Measurements from ENCODE around the gene GINM1. TPM values are rescaled to one million over a fixed set of nuclear protein-coding genes. Genes with fewer than 3 reads are reported as not detected.

The GINM1 gene
- total and polyA plus RNA-seq, 9 of the 15 experiments (the other 6 are each of a cell fraction or from before 2014, with no cell fraction given): 5.0 to 19.3 (median 14.2) TPM

- H3K36me3 ChIP-seq (ENCODE audit: control insufficient read depth, insufficient read depth, low read length): no peaks in the 10 kb centered on the region
- peaks cover 8 to 11% of the 10 kb centered on the region in 2 experiments; a peak in 3 of 5 replicates for H3K27me3 ChIP-seq (ENCODE audit: control insufficient read depth in 2 of 2, insufficient read depth in 2 of 2, low read length in 2 of 2)
- intact Hi-C loops (cut with micrococcal nuclease): no loop called here
- H3K4me3 ChIP-seq: no peak overlapping the region
- H3K9me3 ChIP-seq (replicated peaks; ENCODE audit: control insufficient read depth, insufficient read depth, low read depth, low read length): no peaks in the 10 kb centered on the region
- H3K79me2 ChIP-seq (ENCODE audit: control insufficient read depth, insufficient read depth, low read length): no peaks in the 10 kb centered on the region
- no peak for ATAC-seq
- POLR2A ChIA-PET: no interaction called here
- CTCF ChIA-PET (ENCODE audit: low intra/inter-chr PET ratio): no interaction called here
- DNase-seq (ENCODE audit: extremely low read depth in 1 of 4, low spot score in 3 of 4): no peak
- no peaks in the 10 kb centered on the region for H3K4me1 ChIP-seq (replicated peaks in 1 of 2; ENCODE audit: control insufficient read depth in 2 of 2, insufficient read depth in 2 of 2, low read length in 2 of 2)
- H3K9me1 ChIP-seq (ENCODE audit: control insufficient read depth, insufficient read depth, low read length): no peaks in the 10 kb centered on the region
- no peaks in the 10 kb centered on the region for H4K20me1 ChIP-seq (replicated peaks; ENCODE audit: control insufficient read depth, insufficient read depth, low read length)
- no peak overlapping the region for H3K9ac ChIP-seq (ENCODE audit: insufficient read depth in 1 of 2, low read depth in 2 of 2, low read length in 2 of 2)
- H2AFZ ChIP-seq (ENCODE audit: low read depth, low read length): no peak overlapping the region
- H3K27ac ChIP-seq (ENCODE audit: extremely low read depth, low read depth, low read length): no peak overlapping the region
- no peak overlapping the region for H3K4me2 ChIP-seq (ENCODE audit: insufficient read depth, low read length)
- in situ Hi-C loops (cut with MboI): no loop called here
- no TSS peak for BruUV-seq (replicated peaks)
- FAIRE-seq: no peak
- TF ChIP-seq PTTG1 (tag; IDR thresholded peaks at IDR 0.05; ENCODE audit: low read depth): no peak
- TF ChIP-seq, protein P1, sequence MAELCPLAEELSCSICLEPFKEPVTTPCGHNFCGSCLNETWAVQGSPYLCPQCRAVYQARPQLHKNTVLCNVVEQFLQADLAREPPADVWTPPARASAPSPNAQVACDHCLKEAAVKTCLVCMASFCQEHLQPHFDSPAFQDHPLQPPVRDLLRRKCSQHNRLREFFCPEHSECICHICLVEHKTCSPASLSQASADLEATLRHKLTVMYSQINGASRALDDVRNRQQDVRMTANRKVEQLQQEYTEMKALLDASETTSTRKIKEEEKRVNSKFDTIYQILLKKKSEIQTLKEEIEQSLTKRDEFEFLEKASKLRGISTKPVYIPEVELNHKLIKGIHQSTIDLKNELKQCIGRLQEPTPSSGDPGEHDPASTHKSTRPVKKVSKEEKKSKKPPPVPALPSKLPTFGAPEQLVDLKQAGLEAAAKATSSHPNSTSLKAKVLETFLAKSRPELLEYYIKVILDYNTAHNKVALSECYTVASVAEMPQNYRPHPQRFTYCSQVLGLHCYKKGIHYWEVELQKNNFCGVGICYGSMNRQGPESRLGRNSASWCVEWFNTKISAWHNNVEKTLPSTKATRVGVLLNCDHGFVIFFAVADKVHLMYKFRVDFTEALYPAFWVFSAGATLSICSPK (IDR thresholded peaks at IDR 0.05; ENCODE audit: borderline replicate concordance): no peak
- TF ChIP-seq ZFX (CRISPR knock-in tag; IDR thresholded peaks at IDR 0.05): no peak
- TF ChIP-seq HDAC8 (tag; IDR thresholded peaks at IDR 0.05): no peak
- no peak for TF ChIP-seq CCNT2 (IDR thresholded peaks at IDR 0.05; ENCODE audit: borderline replicate concordance, extremely low read depth, insufficient read length, low read depth, low read length)
- TF ChIP-seq, protein P2, sequence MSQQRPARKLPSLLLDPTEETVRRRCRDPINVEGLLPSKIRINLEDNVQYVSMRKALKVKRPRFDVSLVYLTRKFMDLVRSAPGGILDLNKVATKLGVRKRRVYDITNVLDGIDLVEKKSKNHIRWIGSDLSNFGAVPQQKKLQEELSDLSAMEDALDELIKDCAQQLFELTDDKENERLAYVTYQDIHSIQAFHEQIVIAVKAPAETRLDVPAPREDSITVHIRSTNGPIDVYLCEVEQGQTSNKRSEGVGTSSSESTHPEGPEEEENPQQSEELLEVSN (IDR thresholded peaks at IDR 0.05; ENCODE audit: borderline replicate concordance in 1 of 2, extremely low read depth in 1 of 2, insufficient read depth in 1 of 2, insufficient read length in 1 of 2, low read depth in 1 of 2, low read length in 1 of 2, poor library complexity in 1 of 2, severe bottlenecking in 1 of 2): no peak
- TF ChIP-seq GATA2 (CRISPR knock-in tag; IDR thresholded peaks at IDR 0.05): no peak
- no peak for TF ChIP-seq BRCA1 (IDR thresholded peaks at IDR 0.05)
- no peak for TF ChIP-seq BRCA1 (CRISPR knock-in tag; IDR thresholded peaks at IDR 0.05)
- no peak for TF ChIP-seq PHTF2 (CRISPR knock-in tag; IDR thresholded peaks at IDR 0.05)
- no peak for TF ChIP-seq RBM25 (IDR thresholded peaks at IDR 0.05; ENCODE audit: low read depth, low read length, severe bottlenecking)
- no peak for TF ChIP-seq ARID2 (IDR thresholded peaks at IDR 0.05)
- TF ChIP-seq HMG20B (CRISPR knock-in tag; IDR thresholded peaks at IDR 0.05): no peak
Observed at GRCh38 chr6:149558029-149558428, 8.1 kb upstream of the GINM1 start.

Measured in K562 (cell line).